ENCODE data around the gene CRYBB1. TPM values are rescaled to one million over a fixed set of nuclear protein-coding genes. Genes with fewer than 3 reads are reported as not detected.

The CRYBB1 gene
- polyA plus RNA-seq (2013, experiment 1 of 2) = 4.6 TPM
- polyA plus RNA-seq (2013, experiment 2 of 2) = 3.0 TPM

DNA sequence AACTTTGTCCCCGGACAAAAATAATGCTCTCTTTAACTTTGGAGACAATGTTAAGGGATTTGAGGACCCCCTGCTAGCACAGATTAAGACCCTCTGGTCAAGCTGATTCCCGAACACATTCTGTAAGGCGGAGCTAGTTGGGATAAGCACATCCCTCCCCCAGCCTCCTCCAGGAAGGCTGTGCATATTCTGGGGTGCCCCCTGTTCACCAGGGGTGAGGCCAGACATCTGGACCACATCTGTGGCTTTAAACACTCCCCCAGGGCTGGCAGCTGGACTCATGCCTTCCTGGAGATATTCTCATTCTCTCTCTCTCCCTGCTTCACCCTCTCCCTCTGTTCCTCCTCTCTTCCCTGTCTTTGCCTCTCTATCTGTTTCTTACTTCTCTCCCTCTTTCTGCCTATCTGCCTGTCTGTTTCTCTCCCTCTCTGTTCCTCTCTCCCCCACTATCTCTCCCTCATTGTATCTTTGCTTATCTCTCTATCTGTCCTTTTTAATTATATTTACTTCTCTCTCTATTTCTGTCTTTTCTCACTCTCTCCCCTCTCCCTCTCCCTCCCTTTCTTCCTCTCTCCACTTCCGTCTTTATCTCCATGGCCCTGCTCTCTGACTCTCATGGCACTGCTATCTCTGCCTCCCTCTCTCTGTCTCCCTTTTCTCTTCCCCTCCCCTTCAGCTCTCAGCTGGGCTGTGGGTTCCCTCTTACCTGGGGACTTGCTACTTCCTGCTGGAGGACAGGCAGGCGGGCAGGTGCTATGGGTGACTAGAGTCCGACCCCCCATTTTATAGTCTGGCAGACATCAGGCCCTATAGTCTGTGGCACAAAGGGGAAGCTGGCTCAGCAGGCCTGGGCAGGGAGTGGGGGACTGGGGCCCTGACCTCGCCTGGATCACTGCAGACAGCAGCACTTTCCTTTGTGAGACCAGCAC is at the start of gene CRYBB1:
CRYBB1 (minus strand) TSS at position 757 of the 929 bp plus-strand sequence. CDS start 1,708 bp downstream, outside the sequence.
- H3K27me3 ChIP-seq (ENCODE audit: insufficient read depth, low read length) = peaks cover 21% of the 10 kb centered on the region
- no peak within 1 kb of the TSS for H3K27ac ChIP-seq (ENCODE audit: low read depth, low read length)
- H3K9me3 ChIP-seq (ENCODE audit: insufficient read depth, low read depth, low read length) = no peaks in the 10 kb centered on the region
- H3K9ac ChIP-seq (ENCODE audit: low read depth, low read length) = no peak within 1 kb of the TSS
- H3K4me3 ChIP-seq (ENCODE audit: low read length) = no peak within 1 kb of the TSS
- no peaks in the 10 kb centered on the region for H3K36me3 ChIP-seq (ENCODE audit: insufficient read depth, low read length)
- WGBS = 48% methylated on average over 7 of the region's 7 CpGs
- H3K4me1 ChIP-seq (ENCODE audit: insufficient read depth, low read length) = peaks cover 49% of the 10 kb centered on the region

DNA sequence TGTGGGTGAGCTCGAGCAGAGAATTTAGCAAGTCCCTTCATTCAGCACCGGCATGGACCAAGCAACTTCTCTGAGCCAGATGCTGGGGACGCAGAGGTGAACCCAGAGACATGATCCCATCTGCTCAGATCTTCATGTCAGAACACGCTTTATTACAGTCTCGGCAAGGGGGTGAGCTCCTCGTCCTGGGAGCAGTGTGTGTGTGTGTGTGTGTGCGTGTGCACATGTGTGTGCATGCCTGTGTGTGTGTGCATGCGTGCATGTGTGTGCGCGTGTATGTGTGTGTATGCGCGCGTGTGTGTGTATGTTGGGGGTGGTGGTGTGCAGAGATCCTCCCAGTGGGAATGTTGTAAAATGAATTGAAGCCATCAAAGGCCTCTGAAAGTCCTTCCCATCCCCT is 49.3 kb upstream of the CRYBB1 start:
- peaks cover 72% of the 10 kb centered on the region for H3K36me3 ChIP-seq (ENCODE audit: insufficient read depth, low read length)
- WGBS = 90% methylated on average over 13 of the region's 13 CpGs
- H3K4me1 ChIP-seq (ENCODE audit: insufficient read depth, low read length) = peaks cover 5% of the 10 kb centered on the region; the same call in 1 of the 2 replicates
- no peaks in the 10 kb centered on the region for H3K9me3 ChIP-seq (ENCODE audit: insufficient read depth, low read depth, low read length)
- no peaks in the 10 kb centered on the region for H3K27me3 ChIP-seq (ENCODE audit: insufficient read depth, low read length)
- H3K4me3 ChIP-seq (ENCODE audit: low read length) = no peak overlapping the region
- no peak overlapping the region for H3K27ac ChIP-seq (ENCODE audit: low read depth, low read length)
- no peak overlapping the region for H3K9ac ChIP-seq (ENCODE audit: low read depth, low read length)

DNA sequence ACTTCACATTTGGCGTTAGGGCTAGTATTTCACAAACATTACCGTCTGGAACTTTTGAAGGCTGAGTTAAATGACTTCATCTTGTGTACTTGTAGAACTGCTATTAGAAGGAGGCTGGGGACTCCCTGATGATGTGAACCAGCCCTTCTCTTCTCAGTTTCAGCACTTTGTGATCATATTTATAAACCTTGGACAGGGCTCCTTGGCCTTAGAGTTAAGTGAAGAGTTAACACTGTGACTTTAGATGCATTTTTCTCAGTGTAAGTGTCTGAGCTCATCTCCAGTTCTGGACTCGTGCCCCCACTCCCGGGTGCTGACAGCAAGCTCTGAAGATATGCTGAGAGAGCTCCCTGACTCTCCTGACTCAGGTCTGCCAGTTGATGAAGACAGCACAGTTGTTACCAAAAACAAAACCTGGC is 48.0 kb upstream of the CRYBB1 start:
- peaks cover 11% of the 10 kb centered on the region for H3K4me1 ChIP-seq (ENCODE audit: insufficient read depth, low read length)
- no peak overlapping the region for H3K4me3 ChIP-seq (ENCODE audit: low read length)
- H3K36me3 ChIP-seq (ENCODE audit: insufficient read depth, low read length) = peaks cover 74% of the 10 kb centered on the region
- 63% methylated on average over 4 of the region's 4 CpGs for WGBS
- H3K9ac ChIP-seq (ENCODE audit: low read depth, low read length) = no peak overlapping the region
- H3K9me3 ChIP-seq (ENCODE audit: insufficient read depth, low read depth, low read length) = no peaks in the 10 kb centered on the region
- no peaks in the 10 kb centered on the region for H3K27me3 ChIP-seq (ENCODE audit: insufficient read depth, low read length)
- H3K27ac ChIP-seq (ENCODE audit: low read depth, low read length) = no peak overlapping the region; the same call in 1 of the 2 replicates

DNA sequence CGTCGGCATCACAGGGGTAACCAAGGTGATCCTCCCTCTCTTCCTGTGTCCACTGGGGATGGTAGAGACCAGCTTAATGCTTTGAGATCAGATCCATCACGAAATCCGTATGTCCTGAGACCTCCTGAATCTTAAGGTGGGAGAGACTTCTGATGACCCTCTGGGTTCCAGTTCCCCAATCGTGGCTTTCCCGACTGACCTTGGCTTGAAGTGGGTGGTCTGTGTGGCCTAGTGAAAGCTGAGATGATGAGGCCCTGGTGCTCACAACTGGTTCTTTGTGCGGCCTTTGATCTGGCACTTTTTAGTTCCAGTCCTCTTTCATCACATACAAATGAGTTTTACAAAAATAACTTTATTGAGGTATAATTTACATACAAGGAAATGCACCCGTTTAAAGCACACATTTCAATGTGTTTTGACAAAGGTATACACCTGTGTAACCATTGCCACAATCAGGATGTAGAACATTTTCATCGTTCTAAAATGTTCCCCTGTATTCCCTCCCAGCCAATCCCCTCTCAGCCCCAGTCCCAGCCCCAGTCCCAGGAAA is 45.6 kb upstream of the CRYBB1 start:
- WGBS = 93% methylated on average over 8 of the region's 9 CpGs
- Histone ChIP-seq H3K9ac (ENCODE audit: low read depth, low read length) (no peak overlapping the region), H3K36me3 (ENCODE audit: insufficient read depth, low read length) (peaks cover 56% of the 10 kb centered on the region), H3K27ac (ENCODE audit: low read depth, low read length) (no peak overlapping the region), H3K27me3 (ENCODE audit: insufficient read depth, low read length) (no peaks in the 10 kb centered on the region), H3K4me3 (ENCODE audit: low read length) (no peak overlapping the region), H3K9me3 (ENCODE audit: insufficient read depth, low read depth, low read length) (no peaks in the 10 kb centered on the region), H3K4me1 (ENCODE audit: insufficient read depth, low read length) (peaks cover 24% of the 10 kb centered on the region)

DNA sequence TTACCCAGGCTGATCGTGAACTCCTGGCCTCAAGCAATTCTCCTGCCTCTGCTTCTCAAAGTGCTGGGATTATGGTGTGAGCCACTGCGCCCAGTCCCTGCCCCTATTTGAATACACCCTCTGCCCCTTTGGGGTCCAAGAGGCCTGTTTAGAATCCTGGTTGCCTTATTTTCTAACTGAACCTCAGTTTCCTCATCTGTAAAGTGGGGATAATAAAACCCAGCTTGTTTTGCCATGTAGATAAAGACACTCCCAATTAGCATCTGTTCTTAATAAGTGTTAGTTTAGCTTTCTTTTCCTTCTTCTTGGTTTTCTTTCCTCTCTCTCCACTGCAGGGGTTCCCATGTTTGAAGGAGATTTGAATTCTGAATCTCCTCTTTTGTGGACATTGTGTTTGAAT is 44.3 kb upstream of the CRYBB1 start:
- H3K36me3 ChIP-seq (ENCODE audit: insufficient read depth, low read length) = peaks cover 46% of the 10 kb centered on the region
- no peak overlapping the region for H3K4me3 ChIP-seq (ENCODE audit: low read length)
- H3K4me1 ChIP-seq (ENCODE audit: insufficient read depth, low read length) = peaks cover 24% of the 10 kb centered on the region
- H3K9ac ChIP-seq (ENCODE audit: low read depth, low read length) = no peak overlapping the region
- WGBS = 91% methylated on average over 2 of the region's 2 CpGs
- H3K9me3 ChIP-seq (ENCODE audit: insufficient read depth, low read depth, low read length) = no peaks in the 10 kb centered on the region
- H3K27ac ChIP-seq (ENCODE audit: low read depth, low read length) = no peak overlapping the region
- peaks cover 11% of the 10 kb centered on the region for H3K27me3 ChIP-seq (ENCODE audit: insufficient read depth, low read length)

DNA sequence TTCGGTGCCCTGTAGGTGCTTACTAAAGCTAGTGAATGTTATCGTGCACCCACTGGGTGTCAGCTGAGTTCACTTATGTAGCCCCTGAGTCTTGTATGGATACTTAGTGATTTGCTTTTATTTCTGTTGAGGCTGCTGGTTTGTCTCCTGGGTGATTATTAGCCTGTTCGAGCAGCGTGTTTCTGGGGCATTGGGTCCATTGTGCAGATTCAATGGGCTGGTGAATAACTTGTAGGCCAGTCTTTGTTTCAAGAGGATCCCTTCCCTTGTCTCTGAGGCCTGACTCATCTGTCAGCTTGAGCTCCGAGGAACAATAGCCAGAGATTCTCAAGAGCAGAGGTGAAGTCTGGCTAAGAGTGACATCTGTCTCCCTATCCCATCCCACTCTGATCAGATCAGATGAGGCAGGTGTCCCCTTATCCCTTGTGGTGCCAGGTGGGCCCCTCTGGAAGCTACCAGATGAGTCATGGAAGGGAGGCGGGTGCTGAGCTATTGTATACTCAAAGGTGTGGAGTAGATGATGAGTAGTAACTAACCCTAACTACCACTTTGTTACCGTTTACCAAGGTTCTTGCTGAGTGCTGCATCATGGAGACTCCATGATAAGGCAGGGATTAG is 43.2 kb upstream of the CRYBB1 start:
- Histone ChIP-seq H3K9ac (ENCODE audit: low read depth, low read length) (peak overlapping the region; percentile 53; the same call in 1 of the 2 replicates), H3K4me1 (ENCODE audit: insufficient read depth, low read length) (peaks cover 24% of the 10 kb centered on the region), H3K9me3 (ENCODE audit: insufficient read depth, low read depth, low read length) (no peaks in the 10 kb centered on the region), H3K27me3 (ENCODE audit: insufficient read depth, low read length) (peaks cover 18% of the 10 kb centered on the region), H3K27ac (ENCODE audit: low read depth, low read length) (peak overlapping the region; percentile 80), H3K36me3 (ENCODE audit: insufficient read depth, low read length) (peaks cover 36% of the 10 kb centered on the region), H3K4me3 (ENCODE audit: low read length) (peak overlapping the region; percentile 1; the same call in 1 of the 2 replicates)
- 49% methylated on average over 7 of the region's 7 CpGs for WGBS

DNA sequence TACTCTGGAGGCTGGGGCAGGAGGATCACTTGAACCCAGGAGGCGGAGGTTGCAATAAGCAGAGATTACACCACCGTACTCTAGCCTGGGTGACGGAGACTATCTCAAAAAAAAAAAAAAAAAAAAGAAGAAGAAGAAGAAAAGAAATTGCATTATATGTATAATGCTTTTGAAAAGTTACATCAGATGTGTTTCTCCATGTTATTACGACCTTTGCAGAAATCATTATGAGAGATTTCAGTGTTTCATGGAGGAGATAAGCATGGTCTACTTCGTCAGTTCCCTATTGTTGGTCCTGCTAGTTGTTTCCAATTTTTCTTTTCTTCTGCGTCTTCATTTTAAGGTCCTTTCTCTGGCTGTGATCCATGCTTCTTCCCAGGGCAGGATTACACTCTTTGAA is 42.5 kb upstream of the CRYBB1 start:
- H3K27me3 ChIP-seq (ENCODE audit: insufficient read depth, low read length) = peaks cover 21% of the 10 kb centered on the region
- H3K9me3 ChIP-seq (ENCODE audit: insufficient read depth, low read depth, low read length) = no peaks in the 10 kb centered on the region
- peaks cover 30% of the 10 kb centered on the region for H3K36me3 ChIP-seq (ENCODE audit: insufficient read depth, low read length)
- H3K27ac ChIP-seq (ENCODE audit: low read depth, low read length) = peak overlapping the region; percentile 80
- peak overlapping the region; percentile 53; the same call in 1 of the 2 replicates for H3K9ac ChIP-seq (ENCODE audit: low read depth, low read length)
- 97% methylated on average over 3 of the region's 6 CpGs for WGBS
- H3K4me1 ChIP-seq (ENCODE audit: insufficient read depth, low read length) = peaks cover 24% of the 10 kb centered on the region
- H3K4me3 ChIP-seq (ENCODE audit: low read length) = peak overlapping the region; percentile 1; the same call in 1 of the 2 replicates

DNA sequence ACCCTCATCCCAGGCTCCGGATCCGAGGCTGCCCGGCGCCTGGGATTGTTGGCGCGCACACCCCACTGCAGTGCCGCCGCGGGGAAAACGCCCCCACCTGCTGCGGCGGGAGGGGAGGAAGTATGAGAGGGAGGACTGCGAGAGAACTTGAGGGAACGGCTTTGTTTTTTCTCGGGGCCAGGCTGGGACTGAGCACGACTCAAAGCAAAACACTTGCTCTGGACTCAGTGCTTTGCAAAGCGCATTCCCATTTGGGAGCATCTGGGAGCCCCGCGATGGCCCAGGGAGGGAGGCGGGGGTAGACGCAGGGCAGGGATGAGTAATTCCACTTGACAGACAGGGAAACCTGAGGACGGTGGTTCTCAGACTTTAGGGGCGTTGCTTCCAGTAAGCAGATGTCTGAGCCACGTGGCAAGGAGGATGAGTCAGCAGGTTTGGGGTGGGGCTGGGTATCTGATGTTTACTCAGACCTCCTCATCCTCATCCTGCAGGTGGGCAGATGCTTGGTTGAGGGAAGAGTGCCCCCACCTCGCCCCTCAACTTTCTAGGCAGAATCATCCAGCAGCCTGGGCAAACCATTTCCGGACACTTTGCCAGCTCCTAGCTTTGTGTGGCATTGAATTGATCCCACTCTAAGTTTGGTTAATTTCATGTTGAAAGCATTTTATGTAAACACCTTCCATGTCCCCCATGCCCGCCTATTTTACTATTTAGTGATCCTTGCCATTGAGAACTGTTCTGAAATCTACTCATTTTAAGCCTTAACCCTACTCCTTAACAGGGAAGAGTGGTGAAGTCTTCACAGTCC is 41.0 kb upstream of the CRYBB1 start:
- Histone ChIP-seq H3K27me3 (ENCODE audit: insufficient read depth, low read length) (peaks cover 26% of the 10 kb centered on the region), H3K27ac (ENCODE audit: low read depth, low read length) (peak overlapping the region; percentile 83), H3K4me1 (ENCODE audit: insufficient read depth, low read length) (peaks cover 22% of the 10 kb centered on the region), H3K9me3 (ENCODE audit: insufficient read depth, low read depth, low read length) (no peaks in the 10 kb centered on the region), H3K9ac (ENCODE audit: low read depth, low read length) (peak overlapping the region; percentile 65), H3K36me3 (ENCODE audit: insufficient read depth, low read length) (peaks cover 19% of the 10 kb centered on the region), H3K4me3 (ENCODE audit: low read length) (peak overlapping the region; percentile 68)
- 5% methylated on average over 27 of the region's 27 CpGs for WGBS

DNA sequence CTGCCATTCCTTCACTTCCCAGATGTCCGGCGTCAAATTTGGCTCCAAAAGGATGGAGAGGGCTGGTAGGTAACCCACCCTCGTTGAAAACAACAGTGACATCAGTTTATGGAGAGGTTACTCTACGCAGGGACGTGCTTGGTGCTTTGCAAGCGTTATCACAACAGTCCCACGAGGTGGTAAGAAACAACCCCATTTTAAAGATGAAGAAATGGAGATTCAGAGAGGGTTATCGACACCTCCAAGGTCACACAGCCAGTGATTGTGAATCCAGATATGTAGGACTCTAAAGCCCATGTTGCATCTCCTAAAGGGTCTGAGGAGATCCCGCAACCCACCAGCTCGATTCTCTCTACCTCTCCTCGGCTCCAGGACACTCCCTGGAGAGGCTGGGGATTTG is 40.3 kb upstream of the CRYBB1 start:
- Histone ChIP-seq H3K9ac (ENCODE audit: low read depth, low read length) (peak overlapping the region; percentile 65), H3K36me3 (ENCODE audit: insufficient read depth, low read length) (peaks cover 13% of the 10 kb centered on the region), H3K9me3 (ENCODE audit: insufficient read depth, low read depth, low read length) (no peaks in the 10 kb centered on the region), H3K27ac (ENCODE audit: low read depth, low read length) (peak overlapping the region; percentile 83; the same call in 1 of the 2 replicates), H3K4me1 (ENCODE audit: insufficient read depth, low read length) (peaks cover 22% of the 10 kb centered on the region), H3K27me3 (ENCODE audit: insufficient read depth, low read length) (peaks cover 26% of the 10 kb centered on the region), H3K4me3 (ENCODE audit: low read length) (peak overlapping the region; percentile 68)
- 2% methylated on average over 10 of the region's 11 CpGs for WGBS
